ENCODE results near the gene SPANXN4. TPM values are rescaled to one million over a fixed set of nuclear protein-coding genes. Genes with fewer than 3 reads are reported as not detected.

The SPANXN4 gene
- not detected for polyA plus RNA-seq (2013, experiment 1 of 2; ENCODE audit: insufficient read length)
- polyA plus RNA-seq (2013, experiment 2 of 2; ENCODE audit: insufficient read length) = not detected

GRCh38 chrX:143025628-143026027 lies at the start of gene SPANXN4:
TSS of gene SPANXN4 (plus strand) at chrX:143025928. CDS start at chrX:143026015, 87 bp downstream.
- no peak for DNase-seq

- DNase-seq = no peak
Observed at GRCh38 chrX:142977128-142977914, 48.4 kb upstream of the SPANXN4 start.

- no peak for DNase-seq
Observed at GRCh38 chrX:142978130-142978684, 47.5 kb upstream of the SPANXN4 start.

GRCh38 chrX:142982679-142983078 lies 43.0 kb upstream of the SPANXN4 start:
- no peak for DNase-seq

GRCh38 chrX:142994988-142995387 lies 30.7 kb upstream of the SPANXN4 start:
- DNase-seq = no peak

- DNase-seq = no peak
Observed at GRCh38 chrX:142998447-142999198, 27.1 kb upstream of the SPANXN4 start.

GRCh38 chrX:142999199-142999701 lies 26.5 kb upstream of the SPANXN4 start:
- DNase-seq = no peak

GRCh38 chrX:143002206-143002605 lies 23.5 kb upstream of the SPANXN4 start:
- DNase-seq = no peak

GRCh38 chrX:143017272-143017671 lies 8.5 kb upstream of the SPANXN4 start:
- DNase-seq = no peak

GRCh38 chrX:143027275-143027674 lies 1.5 kb downstream of the SPANXN4 start:
- DNase-seq = no peak

- no peak for DNase-seq
Observed at GRCh38 chrX:143047511-143047910, 21.8 kb downstream of the SPANXN4 start.

- no peak for DNase-seq
Observed at GRCh38 chrX:143058120-143058519, 32.4 kb downstream of the SPANXN4 start.

- no peak for DNase-seq
Observed at GRCh38 chrX:143081231-143081630, 55.5 kb downstream of the SPANXN4 start.

GRCh38 chrX:143082537-143082936 lies 56.8 kb downstream of the SPANXN4 start:
- no peak for DNase-seq
